Natural killer cell (primary cell): ENCODE measurements around the gene VWA8. TPM values are rescaled to one million over a fixed set of nuclear protein-coding genes. Genes with fewer than 3 reads are reported as not detected.

Experiments
- ATAC-seq, 3 donors: fragments of 150-1000 bp in 2 of 3; fragments of 200-7000 bp in 1 of 3; cut with Tn5 transposase; 1 replicate in 1 of 3; 2 replicates in 2 of 3; pipeline ENCODE4 v1.10.0; 2021; ENCODE audit warnings: mild to moderate bottlenecking in 2 of 3, moderate library complexity in 2 of 3
- DNase-seq, 2 donors: peaks; one replicate each; pipeline versions ENCODE4 v3.0.0 to v3.0.0-alpha.2; 2013 to 2021; ENCODE audit warnings: mixed read lengths in 1 of 2
- H3K27ac ChIP-seq: one replicate; pipeline ENCODE4 v1.5.1; 2013; ENCODE audit warnings: mild to moderate bottlenecking, low read length
- H3K27me3 ChIP-seq: one replicate; pipeline ENCODE4 v1.6.1; 2013; ENCODE audit warnings: low read length; ENCODE audit not compliant: control insufficient read depth, insufficient read depth
- H3K36me3 ChIP-seq: one replicate; pipeline ENCODE4 v1.6.1; 2013; ENCODE audit warnings: low read length; ENCODE audit not compliant: control insufficient read depth, insufficient read depth
- H3K4me1 ChIP-seq: one replicate; pipeline ENCODE4 v1.6.1; 2013; ENCODE audit warnings: low read length; ENCODE audit not compliant: control insufficient read depth, insufficient read depth
- H3K4me3 ChIP-seq: one replicate; pipeline ENCODE4 v1.5.1; 2013; ENCODE audit warnings: low read length
- H3K9me3 ChIP-seq: one replicate; pipeline ENCODE4 v1.6.1; 2013; ENCODE audit warnings: low read length; ENCODE audit not compliant: control insufficient read depth, insufficient read depth
- H3K27ac Mint-ChIP-seq, 2 donors: one replicate each; pipeline ENCODE4 v1.8.0; 2022; ENCODE audit warnings: mild to moderate bottlenecking in 2 of 2, mixed read lengths in 2 of 2, moderate library complexity in 1 of 2
- H3K27me3 Mint-ChIP-seq, 2 donors: one replicate each; pipeline ENCODE4 v1.8.0; 2022; ENCODE audit warnings: low read depth in 2 of 2, mixed read lengths in 2 of 2
- H3K36me3 Mint-ChIP-seq: one replicate; pipeline ENCODE4 v1.8.0; 2022; ENCODE audit warnings: mixed read lengths
- H3K4me1 Mint-ChIP-seq, 2 donors: one replicate each; pipeline ENCODE4 v1.8.0; 2022; ENCODE audit warnings: mixed read lengths in 2 of 2
- H3K4me3 Mint-ChIP-seq: one replicate; pipeline ENCODE4 v1.8.0; 2022; ENCODE audit warnings: mild to moderate bottlenecking, moderate library complexity, mixed read lengths
- H3K9me3 Mint-ChIP-seq, 2 donors: one replicate each; pipeline ENCODE4 v1.8.0; 2022; ENCODE audit warnings: mixed read lengths in 2 of 2
- CTCF ChIP-seq: fragments of 200-600 bp; IDR thresholded peaks from one replicate; pipeline ENCODE4 v1.8.0; 2022; ENCODE audit warnings: antibody characterized with exemption
- WGBS: methylation state at CpG from one replicate; pipeline ENCODE4 v1.1.7; 2013; ENCODE audit warnings: missing lambda C conversion rate; ENCODE audit not compliant: insufficient coverage; 5-methylcytosine and 5-hydroxymethylcytosine counted together
- intact Hi-C: fragments of 100-400 bp; cut with micrococcal nuclease; formaldehyde crosslinking; loops from one replicate; pipeline ENCODE4 v1.14.2; 2022
- total RNA-seq, 4 donors: library from RNA; stranded (reverse); fragments of 120-200 nt in 1 of 4; gene quantifications; one replicate each; pipeline versions ENCODE4 v1.2.3 to v1.2.4, GENCODE V29; 2013 to 2022

Gene VWA8
- total RNA-seq, 3 donors from 2014 or later (not counting 1 experiment from before 2014, with no cell fraction given) = 21.9 to 27.5 (median 22.6) TPM

DNA sequence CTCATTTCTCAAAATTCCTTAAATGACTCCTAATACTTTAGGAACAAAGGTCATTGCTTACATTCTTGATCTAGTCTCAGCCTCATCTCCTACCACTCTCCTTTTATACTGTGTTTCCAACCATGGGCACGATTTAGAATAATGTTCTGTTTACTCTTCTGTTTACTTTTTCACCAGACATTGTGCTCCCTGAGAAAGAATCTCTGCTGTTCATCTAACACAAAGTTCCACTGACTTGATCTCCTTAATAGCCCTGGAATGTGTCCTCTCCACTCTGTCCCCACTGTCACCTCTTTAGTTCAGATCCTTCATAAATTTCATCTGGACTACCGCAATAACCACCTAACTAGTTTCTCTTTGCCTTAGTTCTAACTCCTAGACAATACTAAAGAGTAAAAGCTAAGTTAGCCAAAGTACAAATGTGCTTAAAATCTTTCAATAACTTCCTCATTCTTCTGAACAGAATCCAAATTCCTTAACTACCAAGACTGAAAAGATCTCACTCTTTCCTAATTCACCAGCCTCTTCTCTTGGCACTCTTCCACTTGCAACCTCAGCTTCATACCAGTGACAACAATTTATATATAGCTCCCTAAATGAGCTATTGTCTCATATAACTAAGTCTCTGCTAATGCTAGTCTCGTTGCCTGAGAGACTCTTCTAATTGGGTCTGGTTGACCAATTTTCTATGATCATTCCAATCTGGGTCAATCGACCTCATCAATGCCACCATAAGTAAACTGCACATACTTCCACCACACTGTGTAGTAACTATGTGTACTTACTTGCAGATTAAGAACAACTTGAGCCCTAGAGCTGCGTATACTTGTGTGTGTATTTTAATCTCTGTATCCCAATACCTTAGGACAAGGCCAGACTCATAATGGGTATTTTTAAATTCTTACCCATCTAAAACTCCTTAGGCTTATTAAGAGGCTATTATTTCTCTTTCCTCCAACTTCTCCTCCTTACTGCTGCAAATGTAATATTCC is 179.9 kb downstream of the VWA8 start:
- H3K27ac ChIP-seq = no peak overlapping the region
- no peaks in the 10 kb centered on the region for H3K9me3 Mint-ChIP-seq
- no peaks in the 10 kb centered on the region for H3K4me1 ChIP-seq
- no peak overlapping the region for H3K4me3 Mint-ChIP-seq
- H3K36me3 Mint-ChIP-seq = peaks cover 2% of the 10 kb centered on the region
- DNase-seq = no peak
- intact Hi-C loops = no loop called here
- no peaks in the 10 kb centered on the region for H3K4me1 Mint-ChIP-seq
- H3K27me3 ChIP-seq = no peaks in the 10 kb centered on the region
- 91% methylated on average over 4 of the region's 5 CpGs for WGBS
- no peak overlapping the region for H3K4me3 ChIP-seq
- peaks cover 2% of the 10 kb centered on the region for H3K36me3 ChIP-seq
- no peak for TF ChIP-seq CTCF
- ATAC-seq = no peak
- H3K27me3 Mint-ChIP-seq = no peaks in the 10 kb centered on the region
- H3K9me3 ChIP-seq = no peaks in the 10 kb centered on the region
- H3K27ac Mint-ChIP-seq = no peak overlapping the region

- Mint-ChIP-seq H3K4me1 (no peaks in the 10 kb centered on the region), H3K36me3 (peaks cover 7% of the 10 kb centered on the region), H3K27me3 (no peaks in the 10 kb centered on the region), H3K9me3 (no peaks in the 10 kb centered on the region), H3K4me3 (no peak overlapping the region), H3K27ac (no peak overlapping the region)
- Histone ChIP-seq H3K36me3 (peaks cover 2% of the 10 kb centered on the region), H3K27me3 (no peaks in the 10 kb centered on the region), H3K4me3 (no peak overlapping the region), H3K27ac (no peak overlapping the region), H3K4me1 (no peaks in the 10 kb centered on the region), H3K9me3 (no peaks in the 10 kb centered on the region)
- DNase-seq (no peak), ATAC-seq (no peak)
- intact Hi-C loops = no loop called here
- TF ChIP-seq CTCF = no peak
- WGBS = 93% methylated on average over 2 of the region's 2 CpGs
Measured at GRCh38 chr13:41775251-41775650, 185.7 kb downstream of the VWA8 start.

DNA sequence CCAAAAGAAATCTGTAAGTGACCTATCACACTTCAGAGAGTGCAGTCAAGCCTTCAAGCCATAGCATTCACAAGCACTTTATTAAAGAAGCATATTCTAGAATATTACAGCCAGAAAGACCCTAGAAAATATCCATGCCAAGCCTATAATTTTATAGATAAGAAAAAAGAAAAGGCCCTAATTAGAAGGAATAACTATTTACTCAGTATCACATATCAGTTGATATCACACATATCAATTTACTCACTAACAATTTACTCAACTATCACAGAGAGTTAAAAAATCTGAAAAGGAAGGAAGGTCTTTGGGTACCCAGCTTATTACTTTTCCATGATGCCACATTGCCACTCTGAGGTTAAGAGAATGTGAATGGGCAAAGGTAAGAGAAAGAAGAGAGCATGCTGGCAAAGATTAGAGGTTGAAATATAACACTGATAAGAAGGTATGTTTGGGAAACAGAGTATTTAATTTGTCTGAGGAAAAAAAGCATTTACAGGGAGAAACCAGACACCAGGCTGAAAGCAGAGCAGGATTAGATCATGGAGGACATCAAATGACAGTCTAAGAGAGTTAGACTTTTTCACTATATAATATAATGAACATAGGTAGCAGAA is 186.2 kb downstream of the VWA8 start:
- Histone ChIP-seq H3K27ac (no peak overlapping the region), H3K4me3 (no peak overlapping the region), H3K27me3 (no peaks in the 10 kb centered on the region), H3K36me3 (peaks cover 2% of the 10 kb centered on the region), H3K4me1 (no peaks in the 10 kb centered on the region), H3K9me3 (no peaks in the 10 kb centered on the region)
- intact Hi-C loops = no loop called here
- Mint-ChIP-seq H3K4me3 (no peak overlapping the region), H3K27me3 (no peaks in the 10 kb centered on the region), H3K27ac (no peak overlapping the region), H3K9me3 (no peaks in the 10 kb centered on the region), H3K36me3 (peaks cover 7% of the 10 kb centered on the region), H3K4me1 (no peaks in the 10 kb centered on the region)
- DNase-seq (no peak), ATAC-seq (no peak)
- no peak for TF ChIP-seq CTCF
